H1 (cell line): ENCODE data around the gene GBP2.

Source experiments
- CTCF ChIP-seq, 3 experiments: IDR thresholded peaks; 1 replicate in 2 of 3; 2 replicates in 1 of 3; pipeline versions ENCODE4 v1.5.1 to v1.6.1; 2011; ENCODE audit warnings: low read length in 3 of 3, mild to moderate bottlenecking in 3 of 3, inconsistent platforms in 2 of 3, low read depth in 1 of 3, moderate library complexity in 1 of 3; ENCODE audit not compliant: insufficient read depth in 1 of 3; ENCODE audit errors: control extremely low read depth in 1 of 3
- EGR1 ChIP-seq: IDR thresholded peaks from 2 replicates; pipeline ENCODE4 v1.6.1; 2011; ENCODE audit warnings: low read depth, low read length, borderline replicate concordance
- KDM1A ChIP-seq: fragments of 200-600, 300-600 bp; sonication (generic); IDR thresholded peaks from 2 replicates; pipeline ENCODE4 v1.7.1; 2016; ENCODE audit warnings: mild to moderate bottlenecking, low read length, borderline replicate concordance
- MAX ChIP-seq: IDR thresholded peaks from 2 replicates; pipeline ENCODE4 v1.6.1; 2012; ENCODE audit warnings: inconsistent platforms
- POLR2AphosphoS5 ChIP-seq: IDR thresholded peaks from 2 replicates; pipeline ENCODE4 v1.6.1; 2011; ENCODE audit warnings: low read depth, low read length
- SIX5 ChIP-seq: IDR thresholded peaks from 2 replicates; pipeline ENCODE4 v1.6.1; 2011; ENCODE audit warnings: mild to moderate bottlenecking, low read depth, low read length
- USF2 ChIP-seq: IDR thresholded peaks from 2 replicates; pipeline ENCODE4 v1.6.1; 2011; ENCODE audit warnings: low read length, improper control_type of control experiment
- YY1 ChIP-seq: IDR thresholded peaks from 2 replicates; pipeline ENCODE4 v1.6.1; 2011; ENCODE audit warnings: low read depth, mild to moderate bottlenecking, low read length
- ZNF274 ChIP-seq: IDR thresholded peaks from 2 replicates; pipeline ENCODE4 v1.7.0; 2012; ENCODE audit warnings: low read length, borderline replicate concordance; ENCODE audit errors: extremely low read depth

- TF ChIP-seq SIX5, result no peak
- TF ChIP-seq EGR1, result no peak
- TF ChIP-seq CTCF (IDR thresholded peaks at IDR 0.05; ENCODE audit: control extremely low read depth in 1 of 3, insufficient read depth in 1 of 3, low read depth in 1 of 3, low read length in 3 of 3), result no peak
- no peak for TF ChIP-seq ZNF274
- no peak for TF ChIP-seq USF2
- no peak for TF ChIP-seq POLR2AphosphoS5
- no peak for TF ChIP-seq YY1
- no peak for TF ChIP-seq MAX
- TF ChIP-seq KDM1A, result no peak
These were observed 43.3 kb upstream of the GBP2 start for GRCh38 chr1:89169166-89169565.
